Gastroesophageal sphincter (tissue), 3 donors: ENCODE results near the gene SUGCT.

Source experiments
- CTCF ChIP-seq, 4 experiments: fragments of 200-600 bp in 2 of 4; fragments of 450-650 bp in 2 of 4; sonication (generic) in 1 of 4; IDR thresholded peaks; one replicate each; pipeline ENCODE4 v1.5.1; 2017 to 2019; ENCODE audit warnings: antibody characterized with exemption in 4 of 4, mild to moderate bottlenecking in 2 of 4, moderate library complexity in 2 of 4
- EP300 ChIP-seq: sonication (generic); formaldehyde crosslinking; IDR thresholded peaks from one replicate; pipeline ENCODE4 v1.6.1; 2017; ENCODE audit warnings: antibody characterized with exemption, mild to moderate bottlenecking
- POLR2A ChIP-seq, 2 donors: fragments of 450-650 bp; IDR thresholded peaks; one replicate each; pipeline ENCODE4 v1.6.1; 2017; ENCODE audit warnings: antibody characterized with exemption in 2 of 2, mild to moderate bottlenecking in 2 of 2, moderate library complexity in 1 of 2
- POLR2AphosphoS5 ChIP-seq: sonication (generic); formaldehyde crosslinking; IDR thresholded peaks from one replicate; pipeline ENCODE4 v1.6.1; 2017; ENCODE audit warnings: antibody characterized with exemption

GRCh38 chr7:40549372-40550039 lies 414.7 kb downstream of the SUGCT start:
- TF ChIP-seq CTCF (IDR thresholded peaks at IDR 0.05) (no peak), POLR2AphosphoS5 (no peak), POLR2A (IDR thresholded peaks at IDR 0.05) (no peak), EP300 (no peak)
